HG03097 (cell line): ENCODE results near the gene ARHGAP26.

Experiments used
- ATAC-seq: cut with Tn5 transposase; IDR thresholded peaks from one replicate; pipeline ENCODE4 v1.9.1; 2021; ENCODE audit not compliant: unreplicated experiment, low FRiP score

ARHGAP26 gene

GRCh38 chr5:142844866-142845265, 74.7 kb downstream of the ARHGAP26 start:
- no peak for ATAC-seq

GRCh38 chr5:142845402-142845921, 75.3 kb downstream of the ARHGAP26 start:
- ATAC-seq: peak; percentile 45

- ATAC-seq: peak; percentile 46
Observed at GRCh38 chr5:142845954-142846398, 75.8 kb downstream of the ARHGAP26 start.

GRCh38 chr5:142846406-142846805, 76.2 kb downstream of the ARHGAP26 start:
- ATAC-seq: no peak

- ATAC-seq: no peak
Observed at GRCh38 chr5:142847898-142848790, 78.0 kb downstream of the ARHGAP26 start.

- no peak for ATAC-seq
Observed at GRCh38 chr5:142849466-142849865, 79.3 kb downstream of the ARHGAP26 start.

- ATAC-seq: no peak
Observed at GRCh38 chr5:142849880-142850279, 79.7 kb downstream of the ARHGAP26 start.

- no peak for ATAC-seq
Observed at GRCh38 chr5:142851731-142852130, 81.6 kb downstream of the ARHGAP26 start.

- no peak for ATAC-seq
Observed at GRCh38 chr5:142852416-142853198, 82.4 kb downstream of the ARHGAP26 start.

- ATAC-seq: no peak
Observed at GRCh38 chr5:142853682-142854081, 83.5 kb downstream of the ARHGAP26 start.

- no peak for ATAC-seq
Observed at GRCh38 chr5:142856269-142856782, 86.1 kb downstream of the ARHGAP26 start.

- ATAC-seq: no peak
Observed at GRCh38 chr5:142857405-142857804, 87.2 kb downstream of the ARHGAP26 start.

GRCh38 chr5:142859037-142859436, 88.9 kb downstream of the ARHGAP26 start:
- no peak for ATAC-seq

GRCh38 chr5:142860270-142860669, 90.1 kb downstream of the ARHGAP26 start:
- ATAC-seq: no peak

- ATAC-seq: no peak
Observed at GRCh38 chr5:142861011-142861410, 90.8 kb downstream of the ARHGAP26 start.

GRCh38 chr5:142862594-142862993, 92.4 kb downstream of the ARHGAP26 start:
- ATAC-seq: no peak

- ATAC-seq: no peak
Observed at GRCh38 chr5:142863856-142864255, 93.7 kb downstream of the ARHGAP26 start.

GRCh38 chr5:142864290-142865260, 94.4 kb downstream of the ARHGAP26 start:
- ATAC-seq: no peak

GRCh38 chr5:142865631-142866030, 95.5 kb downstream of the ARHGAP26 start:
- no peak for ATAC-seq
